Right forelimb (tissue), 1 donor: ENCODE results near the gene LDAF1.
"Not testable (repeated sequence)": the region's sequence is repeated elsewhere in the genome, so short reads cannot be mapped to it uniquely, and the experiment has no call there.

Source experiments
- DNase-seq: peaks from one replicate; pipeline ENCODE4 v3.0.0-alpha.2; 2018

Gene LDAF1

GRCh38 chr16:21162661-21163151, 4.2 kb downstream of the LDAF1 start:
- DNase-seq, result no peak

GRCh38 chr16:21163576-21163975, 5.1 kb downstream of the LDAF1 start:
- DNase-seq, result no peak

- DNase-seq, result no peak
These were observed 6.2 kb downstream of the LDAF1 start for GRCh38 chr16:21164521-21165168.

DNA sequence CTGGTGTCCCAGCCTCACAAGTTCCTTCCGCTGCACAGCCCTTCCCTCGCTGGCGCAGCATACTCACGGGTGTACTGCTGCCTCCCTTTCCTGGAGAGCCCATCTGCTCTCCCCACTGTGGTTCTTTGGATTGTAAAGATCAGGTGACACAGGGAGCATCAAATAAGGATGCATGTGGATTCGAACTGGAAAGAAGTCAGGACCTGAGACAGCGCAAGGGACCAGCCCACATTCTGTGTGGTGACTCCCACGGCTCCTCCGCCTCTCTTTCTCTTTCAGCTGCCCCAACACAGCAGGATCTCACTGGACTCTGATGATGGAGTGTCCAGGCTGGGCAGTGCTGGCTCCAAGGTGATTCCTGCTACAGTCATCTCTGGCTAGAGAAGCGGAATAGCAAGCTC, 8.1 kb downstream of the LDAF1 start:
- DNase-seq, result no peak

GRCh38 chr16:21167360-21167759, 8.9 kb downstream of the LDAF1 start:
- no peak for DNase-seq

- no peak for DNase-seq
These were observed 9.6 kb downstream of the LDAF1 start for GRCh38 chr16:21167929-21168602.

DNA sequence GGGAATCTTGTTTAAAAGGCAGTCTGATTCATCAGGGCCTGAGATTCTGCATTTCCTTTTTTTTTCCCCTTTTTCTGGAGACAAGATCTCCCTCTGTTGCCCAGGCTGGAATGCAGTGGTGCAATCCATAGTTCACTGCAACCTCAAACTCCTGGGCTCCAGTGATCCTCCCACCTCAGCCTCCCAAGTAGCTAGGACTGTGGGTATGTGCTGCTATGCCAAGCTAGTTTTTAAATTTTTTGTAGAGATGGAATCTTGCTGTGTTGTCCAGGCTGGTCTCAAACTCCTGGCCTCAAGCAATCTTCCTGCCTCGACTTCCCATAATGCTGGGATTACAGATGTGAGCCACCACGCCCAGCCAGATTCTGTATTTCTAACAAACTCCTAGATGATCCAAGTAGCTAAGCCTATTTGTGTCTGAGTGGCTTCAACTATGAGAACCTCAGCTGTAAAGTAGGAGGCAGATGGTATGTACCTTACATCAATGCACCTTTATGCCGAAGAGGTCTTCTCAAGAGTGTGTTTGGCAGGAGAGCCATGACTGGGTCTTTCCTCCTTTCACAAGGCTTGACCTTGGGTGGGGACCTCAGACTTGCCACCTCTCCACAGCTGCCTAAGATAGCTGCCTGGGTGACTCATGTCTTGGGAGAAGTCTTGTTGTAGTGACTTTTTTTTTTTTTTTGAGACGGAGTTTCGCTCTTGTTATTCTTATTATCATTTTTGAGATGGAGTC, 10.9 kb downstream of the LDAF1 start:
- no peak for DNase-seq

GRCh38 chr16:21170116-21170515, 11.6 kb downstream of the LDAF1 start:
- DNase-seq, result not testable (repeated sequence)

DNA sequence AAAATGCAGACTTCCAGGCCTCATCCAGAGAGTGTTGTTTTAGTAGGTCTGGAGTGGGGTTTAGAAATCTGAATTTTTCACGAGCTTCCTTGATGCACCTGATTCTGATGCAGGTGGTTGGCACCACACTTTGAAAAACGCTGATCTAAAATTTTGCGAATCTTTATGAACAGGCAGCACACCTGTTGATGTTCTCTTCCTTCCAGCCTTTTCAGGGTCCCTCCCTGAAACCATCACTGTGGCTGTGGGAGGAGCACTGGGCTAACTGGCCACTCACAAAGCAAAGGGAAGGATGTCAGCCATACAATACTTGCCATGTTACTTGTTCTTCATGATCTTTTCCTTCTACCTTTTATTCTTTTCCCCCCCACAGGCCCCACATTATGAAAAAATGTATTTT, 14.2 kb downstream of the LDAF1 start:
- DNase-seq, result no peak

- DNase-seq, result no peak
These were observed 16.9 kb downstream of the LDAF1 start for GRCh38 chr16:21175397-21175796.

DNA sequence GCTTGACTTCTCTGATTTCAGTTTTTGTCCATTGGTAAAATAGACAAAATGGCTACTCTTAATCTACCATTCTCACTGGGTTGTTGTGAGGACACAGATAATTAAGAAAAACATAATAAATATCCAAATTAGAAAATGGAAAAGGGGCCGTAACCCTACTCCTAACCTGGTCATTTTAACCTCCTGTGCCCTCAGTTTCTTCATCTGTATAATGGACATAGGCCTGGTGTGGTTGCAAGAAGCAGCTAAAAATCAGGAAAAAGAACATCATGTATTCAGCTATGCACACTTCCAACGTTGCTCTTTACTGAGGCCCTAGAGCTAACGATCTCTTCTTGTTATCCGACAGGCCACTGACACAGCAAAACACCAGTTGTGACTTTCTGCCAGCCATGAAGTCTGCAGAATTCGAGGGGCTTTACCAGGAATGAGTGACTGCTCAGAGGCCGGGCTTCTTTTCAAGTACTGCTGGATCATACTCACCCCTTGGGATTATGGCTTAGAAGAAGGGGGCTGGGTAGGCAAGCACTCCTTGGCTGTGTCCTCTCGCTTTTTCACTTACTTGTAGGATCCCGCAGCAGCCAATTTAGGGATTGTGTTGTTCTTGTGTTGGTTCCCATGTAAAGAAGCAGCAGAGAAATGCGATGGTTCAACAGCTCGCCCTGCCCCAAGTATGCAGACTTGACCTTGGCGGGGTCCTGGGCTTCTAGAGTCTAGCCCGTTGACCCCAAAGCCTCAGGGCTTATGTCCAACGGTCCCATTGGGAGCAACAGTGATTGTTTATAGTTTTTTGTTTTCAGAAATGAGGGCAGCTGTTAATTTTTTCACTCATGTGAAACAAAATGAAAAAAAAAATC, 20.9 kb downstream of the LDAF1 start:
- DNase-seq, result no peak

DNA sequence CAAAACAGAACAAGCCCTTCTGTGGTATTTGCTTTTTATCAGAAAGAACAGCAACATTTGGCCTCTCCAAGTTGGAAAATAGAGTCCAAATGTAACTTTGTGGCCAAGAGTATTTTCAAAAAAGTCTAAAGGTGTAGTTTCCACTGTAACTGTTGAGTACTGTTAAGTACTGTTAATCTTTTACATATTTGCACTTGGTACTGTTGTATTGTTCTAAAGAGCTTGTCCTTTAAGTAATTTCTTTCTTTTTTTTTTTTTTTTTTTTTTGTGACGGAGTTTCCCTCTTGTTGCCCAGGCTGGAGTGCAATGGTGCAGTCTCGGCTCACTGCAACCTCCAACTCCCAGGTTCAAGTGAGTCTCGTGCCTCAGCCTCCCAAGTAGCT, 21.5 kb downstream of the LDAF1 start:
- DNase-seq, result no peak

DNA sequence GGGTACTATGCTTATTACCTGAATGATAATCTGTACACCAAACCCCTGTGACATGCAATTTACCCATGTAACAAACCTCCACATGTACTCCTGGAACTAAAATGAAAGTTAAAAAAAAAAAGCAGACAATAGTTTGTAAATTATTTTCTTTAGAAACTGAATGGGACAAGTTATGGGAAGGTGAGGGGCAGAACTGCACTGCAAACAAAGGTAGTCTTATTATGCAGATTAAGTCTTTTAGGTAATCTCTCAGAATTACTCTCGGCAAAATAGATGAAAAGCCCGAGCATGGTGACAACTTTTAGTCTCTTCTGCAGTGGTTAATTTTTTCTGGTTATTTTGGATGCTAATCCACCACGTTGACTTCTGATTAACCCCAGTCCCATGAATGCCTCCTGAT, 25.5 kb downstream of the LDAF1 start:
- no peak for DNase-seq

GRCh38 chr16:21184834-21185233, 26.4 kb downstream of the LDAF1 start:
- no peak for DNase-seq

GRCh38 chr16:21185659-21186325, 27.3 kb downstream of the LDAF1 start:
- DNase-seq, result no peak

DNA sequence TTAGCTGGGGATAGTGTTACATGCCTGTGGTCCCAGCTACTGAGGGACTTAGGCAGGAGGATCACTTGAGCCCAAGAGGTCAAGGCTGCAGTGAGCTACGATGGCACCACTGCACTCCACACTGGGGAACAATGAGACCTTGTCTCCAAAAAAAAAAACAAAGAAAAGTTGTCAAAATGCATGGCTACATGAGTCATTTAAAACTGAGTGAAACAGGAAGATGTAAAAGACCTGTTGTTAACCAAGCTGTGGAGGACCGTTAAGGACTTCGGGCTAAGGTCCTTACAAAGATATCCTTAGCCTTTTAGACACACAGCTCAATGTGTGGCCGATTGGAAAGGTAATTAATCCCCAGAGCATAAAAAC, 27.8 kb downstream of the LDAF1 start:
- no peak for DNase-seq

- no peak for DNase-seq
These were observed 30.8 kb downstream of the LDAF1 start for GRCh38 chr16:21189311-21189710.

- no peak for DNase-seq
These were observed 31.5 kb downstream of the LDAF1 start for GRCh38 chr16:21190013-21190412.

- DNase-seq, result no peak
These were observed 32.1 kb downstream of the LDAF1 start for GRCh38 chr16:21190599-21190998.

- no peak for DNase-seq
These were observed 34.5 kb downstream of the LDAF1 start for GRCh38 chr16:21192991-21193390.

DNA sequence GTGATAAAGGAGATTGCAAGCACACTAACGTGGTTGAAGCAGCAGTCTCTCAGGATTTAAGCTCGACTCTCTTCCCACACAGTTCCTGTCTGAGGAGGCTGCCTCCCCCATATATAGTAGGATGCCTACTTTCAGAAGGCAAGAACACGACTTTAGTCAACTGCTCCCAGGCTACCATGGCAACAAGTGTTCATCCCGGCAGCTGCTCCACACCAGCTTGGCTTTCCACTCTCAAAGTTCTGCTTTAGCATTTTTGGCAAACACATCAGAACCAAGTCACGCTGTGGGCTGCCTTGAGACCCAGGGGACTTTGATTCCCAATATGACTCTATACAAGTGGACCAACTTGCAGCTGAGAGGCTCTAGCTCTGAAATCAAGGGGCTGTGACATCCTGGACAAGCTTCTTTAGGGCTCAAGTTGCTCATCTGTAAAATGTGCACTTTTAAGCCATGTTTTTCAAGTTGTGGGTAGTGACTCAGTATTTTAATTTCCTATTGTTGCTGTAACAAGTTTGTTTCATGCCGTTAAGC, 36.4 kb downstream of the LDAF1 start:
- DNase-seq, result no peak

GRCh38 chr16:21195330-21195729, 36.9 kb downstream of the LDAF1 start:
- DNase-seq, result not testable (repeated sequence)
